Measurements from ENCODE around the gene AKR1C2.

DNA sequence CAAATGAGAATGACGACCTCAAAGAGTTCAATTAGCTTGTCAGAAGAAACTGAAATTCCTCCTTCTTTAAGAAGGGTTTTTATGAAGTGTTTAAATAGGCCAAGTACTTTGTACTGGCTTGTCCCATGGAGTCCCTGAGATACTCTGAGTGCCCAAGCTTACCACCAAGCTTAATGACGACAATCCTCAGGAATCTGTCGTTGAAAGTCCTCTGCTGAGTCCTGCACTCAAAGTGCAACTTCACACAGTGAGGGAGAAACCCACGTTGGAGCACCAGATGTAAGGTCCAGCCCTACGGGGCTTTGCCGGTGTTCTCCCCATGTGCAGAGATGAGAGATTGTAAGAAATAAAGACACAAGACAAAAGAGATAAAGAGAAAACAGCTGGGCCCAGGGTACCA, 42.8 kb upstream of the AKR1C2 start:
- TF ChIP-seq, protein P1, sequence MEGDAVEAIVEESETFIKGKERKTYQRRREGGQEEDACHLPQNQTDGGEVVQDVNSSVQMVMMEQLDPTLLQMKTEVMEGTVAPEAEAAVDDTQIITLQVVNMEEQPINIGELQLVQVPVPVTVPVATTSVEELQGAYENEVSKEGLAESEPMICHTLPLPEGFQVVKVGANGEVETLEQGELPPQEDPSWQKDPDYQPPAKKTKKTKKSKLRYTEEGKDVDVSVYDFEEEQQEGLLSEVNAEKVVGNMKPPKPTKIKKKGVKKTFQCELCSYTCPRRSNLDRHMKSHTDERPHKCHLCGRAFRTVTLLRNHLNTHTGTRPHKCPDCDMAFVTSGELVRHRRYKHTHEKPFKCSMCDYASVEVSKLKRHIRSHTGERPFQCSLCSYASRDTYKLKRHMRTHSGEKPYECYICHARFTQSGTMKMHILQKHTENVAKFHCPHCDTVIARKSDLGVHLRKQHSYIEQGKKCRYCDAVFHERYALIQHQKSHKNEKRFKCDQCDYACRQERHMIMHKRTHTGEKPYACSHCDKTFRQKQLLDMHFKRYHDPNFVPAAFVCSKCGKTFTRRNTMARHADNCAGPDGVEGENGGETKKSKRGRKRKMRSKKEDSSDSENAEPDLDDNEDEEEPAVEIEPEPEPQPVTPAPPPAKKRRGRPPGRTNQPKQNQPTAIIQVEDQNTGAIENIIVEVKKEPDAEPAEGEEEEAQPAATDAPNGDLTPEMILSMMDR (IDR thresholded peaks at IDR 0.05), result no peak
- TF ChIP-seq POLR2A (IDR thresholded peaks at IDR 0.05), result no peak

Measured in heart left ventricle (tissue), 13 donors.